Smooth muscle cell (in vitro differentiated cells): ENCODE data around the gene RAD51B. TPM values are rescaled to one million over a fixed set of nuclear protein-coding genes. Genes with fewer than 3 reads are reported as not detected.

Source experiments
- DNase-seq: peaks from one replicate; lab custom pipeline; 2025; ENCODE audit not compliant: unreplicated experiment; lab: John Stamatoyannopoulos, UW
- H2AFZ ChIP-seq: fragments of 200-600 bp; sonication (generic); 2 replicates; pipeline ENCODE4 v1.6.0; 2016; ENCODE audit warnings: antibody characterized with exemption, low read depth, mild to moderate bottlenecking
- H3F3A ChIP-seq: fragments of 200-600 bp; sonication (generic); 2 replicates; pipeline ENCODE4 v1.6.0; 2017; ENCODE audit warnings: antibody characterized with exemption, low read depth
- H3K27ac ChIP-seq: fragments of 200-600 bp; sonication (generic); 2 replicates; pipeline ENCODE4 v1.5.1; 2016; ENCODE audit warnings: low read depth, mild to moderate bottlenecking
- H3K27me3 ChIP-seq: fragments of 200-600 bp; sonication (generic); 2 replicates; pipeline ENCODE4 v1.6.1; 2016; ENCODE audit warnings: low read depth, mild to moderate bottlenecking
- H3K36me3 ChIP-seq: fragments of 200-600 bp; sonication (generic); 2 replicates; pipeline ENCODE4 v1.5.1; 2016; ENCODE audit warnings: low read depth
- H3K4me1 ChIP-seq: fragments of 200-600 bp; sonication (generic); 2 replicates; pipeline ENCODE4 v1.5.1; 2016; ENCODE audit warnings: low read depth
- H3K4me2 ChIP-seq: fragments of 200-600 bp; sonication (generic); 2 replicates; pipeline ENCODE4 v1.6.0; 2016; ENCODE audit warnings: mild to moderate bottlenecking
- H3K4me3 ChIP-seq: fragments of 200-600 bp; sonication (generic); 2 replicates; pipeline ENCODE4 v1.5.1; 2016; ENCODE audit warnings: mild to moderate bottlenecking
- H3K79me2 ChIP-seq: fragments of 200-600 bp; sonication (generic); 2 replicates; pipeline ENCODE4 v1.6.0; 2016; ENCODE audit warnings: low read depth, mild to moderate bottlenecking
- H3K9ac ChIP-seq: fragments of 200-600 bp; sonication (generic); 2 replicates; pipeline ENCODE4 v1.6.0; 2016; ENCODE audit warnings: low read depth
- H3K9me3 ChIP-seq: fragments of 200-600 bp; sonication (generic); replicated peaks from 2 replicates; pipeline ENCODE4 v1.5.1; 2016; ENCODE audit warnings: low read depth
- H4K20me1 ChIP-seq: fragments of 200-600 bp; sonication (generic); 2 replicates; pipeline ENCODE4 v1.6.0; 2016; ENCODE audit warnings: low read depth
- WGBS: methylation state at CpG from one replicate; pipeline ENCODE4 v1.1.7; 2016; ENCODE audit warnings: low lambda C conversion rate; 5-methylcytosine and 5-hydroxymethylcytosine counted together
- polyA plus RNA-seq: library from polyadenylated mRNA; unstranded; fragments of >200 nt; fragmentation: Nextera tagmentation; extraction: Ambion mirVana; gene quantifications from 2 replicates; pipeline ENCODE4 v1.2.1, GENCODE V29; 2016
- total RNA-seq: library from RNA; depleted of rRNA; stranded (reverse); fragments of >200 nt; gene quantifications from 2 replicates; pipeline ENCODE4 v1.2.3, GENCODE V29; 2014
- TF ChIP-seq, protein P1 (sequence below): fragments of 200-600 bp; sonication (generic); IDR thresholded peaks from 2 replicates; pipeline ENCODE4 v1.5.1; 2017; ENCODE audit warnings: borderline replicate concordance, mild to moderate bottlenecking, antibody characterized with exemption; ENCODE audit not compliant: insufficient read depth, poor library complexity, severe bottlenecking

RAD51B gene
- total and polyA plus RNA-seq, 2 experiments from 2014 or later, result 4.6 to 5.3 TPM

DNA sequence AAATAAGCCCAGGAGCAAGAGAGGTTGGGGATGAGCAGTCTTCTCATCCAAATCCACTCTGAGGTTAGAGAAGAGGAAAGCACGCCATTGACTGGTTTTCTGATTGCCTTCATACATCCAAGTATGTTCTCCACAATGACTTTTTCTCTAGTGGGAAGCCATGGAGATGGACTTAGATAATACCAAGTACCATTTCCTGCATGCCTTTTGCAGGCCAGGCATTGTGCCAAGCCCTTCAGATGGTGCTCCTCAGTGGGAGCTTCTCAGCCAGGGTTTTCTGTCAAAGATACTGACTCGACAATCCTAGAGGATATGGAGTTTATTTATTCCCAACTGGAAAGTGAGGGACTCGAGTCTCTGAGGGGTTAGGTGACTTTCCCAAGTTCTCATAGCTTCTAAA, 755.3 kb downstream of the RAD51B start:
- DNase-seq, result no peak
- no peak overlapping the region for H3K9ac ChIP-seq
- H3K36me3 ChIP-seq, result no peaks in the 10 kb centered on the region
- WGBS, result 79% methylated on average over 3 of the region's 3 CpGs
- TF ChIP-seq, protein P1, sequence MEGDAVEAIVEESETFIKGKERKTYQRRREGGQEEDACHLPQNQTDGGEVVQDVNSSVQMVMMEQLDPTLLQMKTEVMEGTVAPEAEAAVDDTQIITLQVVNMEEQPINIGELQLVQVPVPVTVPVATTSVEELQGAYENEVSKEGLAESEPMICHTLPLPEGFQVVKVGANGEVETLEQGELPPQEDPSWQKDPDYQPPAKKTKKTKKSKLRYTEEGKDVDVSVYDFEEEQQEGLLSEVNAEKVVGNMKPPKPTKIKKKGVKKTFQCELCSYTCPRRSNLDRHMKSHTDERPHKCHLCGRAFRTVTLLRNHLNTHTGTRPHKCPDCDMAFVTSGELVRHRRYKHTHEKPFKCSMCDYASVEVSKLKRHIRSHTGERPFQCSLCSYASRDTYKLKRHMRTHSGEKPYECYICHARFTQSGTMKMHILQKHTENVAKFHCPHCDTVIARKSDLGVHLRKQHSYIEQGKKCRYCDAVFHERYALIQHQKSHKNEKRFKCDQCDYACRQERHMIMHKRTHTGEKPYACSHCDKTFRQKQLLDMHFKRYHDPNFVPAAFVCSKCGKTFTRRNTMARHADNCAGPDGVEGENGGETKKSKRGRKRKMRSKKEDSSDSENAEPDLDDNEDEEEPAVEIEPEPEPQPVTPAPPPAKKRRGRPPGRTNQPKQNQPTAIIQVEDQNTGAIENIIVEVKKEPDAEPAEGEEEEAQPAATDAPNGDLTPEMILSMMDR, result no peak
- H3K4me3 ChIP-seq, result no peak overlapping the region
- peaks cover 15% of the 10 kb centered on the region for H3K4me1 ChIP-seq
- no peaks in the 10 kb centered on the region for H3K9me3 ChIP-seq
- H3K27me3 ChIP-seq, result no peaks in the 10 kb centered on the region
- peaks cover 6% of the 10 kb centered on the region for H3F3A ChIP-seq
- no peak overlapping the region for H3K4me2 ChIP-seq
- no peaks in the 10 kb centered on the region for H3K79me2 ChIP-seq
- H3K27ac ChIP-seq, result no peak overlapping the region
- H2AFZ ChIP-seq, result no peak overlapping the region
- no peaks in the 10 kb centered on the region for H4K20me1 ChIP-seq

- Histone ChIP-seq H4K20me1 (no peaks in the 10 kb centered on the region), H3K9ac (no peak overlapping the region), H3F3A (peaks cover 7% of the 10 kb centered on the region), H2AFZ (no peak overlapping the region), H3K79me2 (no peaks in the 10 kb centered on the region), H3K4me3 (no peak overlapping the region), H3K4me1 (peaks cover 9% of the 10 kb centered on the region), H3K27ac (no peak overlapping the region), H3K4me2 (no peak overlapping the region), H3K36me3 (no peaks in the 10 kb centered on the region), H3K27me3 (no peaks in the 10 kb centered on the region), H3K9me3 (no peaks in the 10 kb centered on the region)
- TF ChIP-seq, protein P1, result no peak
- DNase-seq, result no peak
- WGBS, result 72% methylated on average over 4 of the region's 4 CpGs
These were observed 755.8 kb downstream of the RAD51B start for GRCh38 chr14:68575426-68575825.

GRCh38 chr14:68576031-68576430, 756.5 kb downstream of the RAD51B start:
- H3K79me2 ChIP-seq, result no peaks in the 10 kb centered on the region
- H3K9me3 ChIP-seq, result no peaks in the 10 kb centered on the region
- no peak overlapping the region for H3K9ac ChIP-seq
- H3K4me1 ChIP-seq, result peaks cover 9% of the 10 kb centered on the region
- TF ChIP-seq, protein P1, result no peak
- DNase-seq, result no peak
- no peak overlapping the region for H3K4me3 ChIP-seq
- no peaks in the 10 kb centered on the region for H3K36me3 ChIP-seq
- peaks cover 11% of the 10 kb centered on the region for H3F3A ChIP-seq
- H3K27ac ChIP-seq, result no peak overlapping the region
- H3K27me3 ChIP-seq, result no peaks in the 10 kb centered on the region
- no peaks in the 10 kb centered on the region for H4K20me1 ChIP-seq
- H2AFZ ChIP-seq, result no peak overlapping the region
- H3K4me2 ChIP-seq, result no peak overlapping the region
- WGBS, result 68% methylated on average over 2 of the region's 2 CpGs

GRCh38 chr14:68576496-68577244, 757.1 kb downstream of the RAD51B start:
- Histone ChIP-seq H3K4me3 (no peak overlapping the region), H3K27ac (peak overlapping the region; percentile 88), H3K9ac (no peak overlapping the region), H4K20me1 (no peaks in the 10 kb centered on the region), H3K36me3 (no peaks in the 10 kb centered on the region), H3K4me2 (peak overlapping the region; percentile 2), H2AFZ (no peak overlapping the region), H3K79me2 (no peaks in the 10 kb centered on the region), H3F3A (peaks cover 11% of the 10 kb centered on the region), H3K9me3 (no peaks in the 10 kb centered on the region), H3K4me1 (peaks cover 9% of the 10 kb centered on the region), H3K27me3 (no peaks in the 10 kb centered on the region)
- 82% methylated on average over 4 of the region's 4 CpGs for WGBS
- TF ChIP-seq, protein P1, result no peak
- no peak for DNase-seq
